OCI-LY3 (cell line): ENCODE measurements around the gene FAM168B.

Source experiments
- H2AFZ ChIP-seq: fragments of 200-600, 300-600 bp; shearing (Covaris generic); 2 replicates; pipeline ENCODE4 v1.6.0; 2014; ENCODE audit warnings: antibody characterized with exemption, low read depth, low read length
- H3K27ac ChIP-seq: fragments of 200-600, 300-600 bp; sonication (generic); 2 replicates; pipeline ENCODE4 v1.5.1; 2014; ENCODE audit warnings: mild to moderate bottlenecking, low read length, moderate library complexity, mixed read lengths
- H3K27me3 ChIP-seq: fragments of 200-600, 300-600 bp; sonication (generic); 2 replicates; pipeline ENCODE4 v1.6.1; 2014; ENCODE audit warnings: low read depth, low read length, mixed read lengths
- H3K36me3 ChIP-seq: fragments of 200-600, 300-600 bp; sonication (generic); replicated peaks from 2 replicates; pipeline ENCODE3; 2014; ENCODE audit warnings: low read depth, low read length, mixed read lengths
- H3K4me1 ChIP-seq: fragments of 300-600, 200-600 bp; sonication (generic); 2 replicates; pipeline ENCODE4 v1.6.1; 2014; ENCODE audit warnings: low read length, mixed read lengths
- H3K4me2 ChIP-seq: fragments of 200-600, 300-600 bp; sonication (generic); 2 replicates; pipeline ENCODE4 v1.6.1; 2014; ENCODE audit warnings: low read length, mixed read lengths
- H3K4me3 ChIP-seq: fragments of 300-600, 200-600 bp; sonication (generic); 2 replicates; pipeline ENCODE4 v1.5.1; 2014; ENCODE audit warnings: antibody characterized with exemption, mild to moderate bottlenecking, low read length, moderate library complexity
- H3K79me2 ChIP-seq: fragments of 300-600, 200-600 bp; shearing (Covaris generic); 2 replicates; pipeline ENCODE4 v1.6.1; 2014; ENCODE audit warnings: mild to moderate bottlenecking, low read length, mixed read lengths
- H3K9ac ChIP-seq: fragments of 300-600, 200-600 bp; shearing (Covaris generic); 2 replicates; pipeline ENCODE4 v1.6.0; 2014; ENCODE audit warnings: mild to moderate bottlenecking, low read length, moderate library complexity
- H3K9me3 ChIP-seq: fragments of 200-600, 300-600 bp; shearing (Covaris generic); 2 replicates; pipeline ENCODE4 v1.6.1; 2014; ENCODE audit warnings: low read length, mixed read lengths; ENCODE audit not compliant: insufficient read depth
- H4K20me1 ChIP-seq: fragments of 200-600, 300-600 bp; sonication (generic); 2 replicates; pipeline ENCODE4 v1.6.1; 2016; ENCODE audit warnings: low read length, mixed read lengths; ENCODE audit not compliant: insufficient read depth
- EZH2phosphoT487 ChIP-seq: fragments of 200-600 bp; shearing (Covaris generic); IDR thresholded peaks from 2 replicates; pipeline ENCODE4 v1.6.1; 2018; ENCODE audit warnings: antibody characterized with exemption, mixed run types, low read depth
- TF ChIP-seq, protein P1 (sequence below): fragments of 200-600, 300-600 bp; sonication (generic); IDR thresholded peaks from 2 replicates; pipeline ENCODE4 v1.5.1; 2014; ENCODE audit warnings: antibody characterized with exemption, low read length, low read depth

The FAM168B gene

DNA sequence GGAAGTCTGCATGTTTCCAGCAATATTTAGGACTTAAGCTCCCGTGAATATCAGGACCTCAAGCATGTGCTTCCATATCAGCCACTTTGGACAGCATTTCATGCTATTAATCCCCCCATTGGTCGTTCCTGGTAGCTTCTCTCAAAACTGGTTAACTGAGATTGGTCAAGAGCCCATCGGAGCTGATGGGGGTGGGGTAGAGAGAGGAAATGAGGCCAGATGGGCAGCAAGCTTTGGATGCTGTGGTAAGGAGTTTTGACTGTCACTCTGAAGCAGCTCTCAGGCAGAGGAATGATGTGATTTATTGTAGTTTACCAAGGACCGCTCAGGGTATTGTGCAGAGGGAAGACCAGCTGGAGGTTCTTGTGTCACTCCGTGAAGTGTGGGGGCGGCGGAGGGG is 81.8 kb downstream of the FAM168B start:
- H3K4me1 ChIP-seq, result no peaks in the 10 kb centered on the region
- H3K36me3 ChIP-seq, result no peaks in the 10 kb centered on the region
- H3K9me3 ChIP-seq, result no peaks in the 10 kb centered on the region
- no peak overlapping the region for H3K4me3 ChIP-seq
- H2AFZ ChIP-seq, result no peak overlapping the region
- no peaks in the 10 kb centered on the region for H4K20me1 ChIP-seq
- H3K27ac ChIP-seq, result no peak overlapping the region
- H3K4me2 ChIP-seq, result no peak overlapping the region
- peaks cover 33% of the 10 kb centered on the region for H3K27me3 ChIP-seq
- no peaks in the 10 kb centered on the region for H3K79me2 ChIP-seq
- no peak overlapping the region for H3K9ac ChIP-seq
- TF ChIP-seq, protein P1, sequence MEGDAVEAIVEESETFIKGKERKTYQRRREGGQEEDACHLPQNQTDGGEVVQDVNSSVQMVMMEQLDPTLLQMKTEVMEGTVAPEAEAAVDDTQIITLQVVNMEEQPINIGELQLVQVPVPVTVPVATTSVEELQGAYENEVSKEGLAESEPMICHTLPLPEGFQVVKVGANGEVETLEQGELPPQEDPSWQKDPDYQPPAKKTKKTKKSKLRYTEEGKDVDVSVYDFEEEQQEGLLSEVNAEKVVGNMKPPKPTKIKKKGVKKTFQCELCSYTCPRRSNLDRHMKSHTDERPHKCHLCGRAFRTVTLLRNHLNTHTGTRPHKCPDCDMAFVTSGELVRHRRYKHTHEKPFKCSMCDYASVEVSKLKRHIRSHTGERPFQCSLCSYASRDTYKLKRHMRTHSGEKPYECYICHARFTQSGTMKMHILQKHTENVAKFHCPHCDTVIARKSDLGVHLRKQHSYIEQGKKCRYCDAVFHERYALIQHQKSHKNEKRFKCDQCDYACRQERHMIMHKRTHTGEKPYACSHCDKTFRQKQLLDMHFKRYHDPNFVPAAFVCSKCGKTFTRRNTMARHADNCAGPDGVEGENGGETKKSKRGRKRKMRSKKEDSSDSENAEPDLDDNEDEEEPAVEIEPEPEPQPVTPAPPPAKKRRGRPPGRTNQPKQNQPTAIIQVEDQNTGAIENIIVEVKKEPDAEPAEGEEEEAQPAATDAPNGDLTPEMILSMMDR, result no peak
- TF ChIP-seq EZH2phosphoT487, result no peak

DNA sequence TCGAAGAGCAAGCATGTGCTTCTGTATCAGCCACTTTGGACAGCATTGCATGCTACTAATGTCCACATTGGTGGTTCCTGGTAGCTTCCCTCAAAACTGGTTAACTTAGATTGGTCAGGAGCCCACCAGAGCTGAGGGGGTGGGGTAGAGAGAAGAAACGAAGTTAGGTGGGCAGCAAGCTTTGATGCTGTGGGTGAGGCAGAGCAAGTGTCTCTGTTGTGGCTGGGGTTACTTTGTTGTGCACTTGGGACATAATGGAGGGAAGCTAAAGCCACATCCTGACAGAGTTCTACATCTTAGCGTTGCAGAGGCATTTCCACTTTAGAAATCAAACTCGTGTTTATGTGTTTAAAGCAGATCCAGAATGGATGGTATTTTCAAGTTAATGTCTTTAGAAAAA is 82.7 kb downstream of the FAM168B start:
- H3K4me1 ChIP-seq, result no peaks in the 10 kb centered on the region
- no peaks in the 10 kb centered on the region for H3K9me3 ChIP-seq
- no peaks in the 10 kb centered on the region for H4K20me1 ChIP-seq
- peaks cover 33% of the 10 kb centered on the region for H3K27me3 ChIP-seq
- no peak overlapping the region for H3K9ac ChIP-seq
- TF ChIP-seq, protein P1, result no peak
- no peak for TF ChIP-seq EZH2phosphoT487
- H2AFZ ChIP-seq, result no peak overlapping the region
- no peaks in the 10 kb centered on the region for H3K79me2 ChIP-seq
- H3K36me3 ChIP-seq, result no peaks in the 10 kb centered on the region
- no peak overlapping the region for H3K4me2 ChIP-seq
- no peak overlapping the region for H3K27ac ChIP-seq
- no peak overlapping the region for H3K4me3 ChIP-seq

DNA sequence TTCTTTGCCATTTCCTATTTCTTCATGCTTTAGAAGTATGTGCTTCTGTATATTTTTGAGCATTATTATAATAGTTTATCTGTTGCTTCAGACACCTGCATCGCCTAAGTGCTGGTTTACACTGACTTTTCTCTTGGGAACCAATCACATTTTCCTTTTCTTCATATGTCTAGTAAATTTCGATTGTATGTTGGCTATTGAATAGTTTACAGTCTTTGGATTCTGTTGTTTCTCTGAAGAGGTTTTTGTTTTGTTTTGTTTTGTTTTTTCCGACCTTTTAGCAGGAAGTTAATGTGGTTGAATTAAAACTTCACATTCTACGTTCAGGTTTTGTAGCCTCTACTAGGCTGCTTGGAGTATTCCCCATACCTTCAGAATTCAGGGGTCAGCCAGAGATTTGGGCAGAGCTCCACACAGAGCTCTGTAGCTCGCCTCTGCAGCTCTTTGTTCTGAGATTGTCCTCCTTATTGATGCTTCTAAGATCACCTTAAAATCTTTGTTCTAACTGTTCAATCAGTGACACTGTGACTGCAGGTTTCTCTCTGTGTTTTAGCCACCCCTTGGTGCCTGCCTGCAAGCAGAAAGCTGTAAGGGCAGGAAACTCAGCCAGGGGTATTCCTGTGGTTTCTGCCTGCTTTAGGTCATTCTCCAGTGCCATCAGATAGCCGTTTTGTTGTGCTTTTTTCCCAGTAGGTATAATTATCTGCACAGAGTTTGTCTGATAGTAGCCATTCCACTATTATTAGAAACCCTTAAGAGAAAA is 83.4 kb downstream of the FAM168B start:
- no peaks in the 10 kb centered on the region for H4K20me1 ChIP-seq
- no peaks in the 10 kb centered on the region for H3K79me2 ChIP-seq
- H3K4me1 ChIP-seq, result no peaks in the 10 kb centered on the region
- H2AFZ ChIP-seq, result no peak overlapping the region
- peaks cover 33% of the 10 kb centered on the region for H3K27me3 ChIP-seq
- H3K4me3 ChIP-seq, result no peak overlapping the region
- no peak overlapping the region for H3K4me2 ChIP-seq
- H3K9me3 ChIP-seq, result no peaks in the 10 kb centered on the region
- TF ChIP-seq EZH2phosphoT487, result no peak
- TF ChIP-seq, protein P1, result no peak
- H3K9ac ChIP-seq, result no peak overlapping the region
- no peak overlapping the region for H3K27ac ChIP-seq
- H3K36me3 ChIP-seq, result no peaks in the 10 kb centered on the region

DNA sequence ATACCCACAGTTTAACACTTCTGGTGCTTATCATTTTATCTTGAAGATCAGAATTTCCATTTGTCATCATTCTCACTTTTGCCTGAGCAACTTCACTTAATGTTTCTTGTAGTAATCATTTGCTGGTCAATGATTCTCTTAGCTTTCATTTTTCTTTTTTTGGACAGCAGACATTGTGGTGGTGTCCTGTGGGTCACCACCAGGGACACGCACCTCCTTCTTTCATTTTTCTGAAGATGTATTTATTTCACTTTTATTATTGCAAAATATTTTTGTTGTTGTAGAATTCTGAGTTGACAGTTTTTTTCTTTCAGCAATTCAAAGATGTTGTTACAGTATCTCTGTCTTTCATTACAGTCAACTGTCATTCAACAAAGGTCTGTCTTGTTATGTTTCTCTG is 84.3 kb downstream of the FAM168B start:
- no peaks in the 10 kb centered on the region for H3K9me3 ChIP-seq
- no peak for TF ChIP-seq EZH2phosphoT487
- TF ChIP-seq, protein P1, result no peak
- H3K4me2 ChIP-seq, result no peak overlapping the region
- H4K20me1 ChIP-seq, result no peaks in the 10 kb centered on the region
- no peaks in the 10 kb centered on the region for H3K4me1 ChIP-seq
- H2AFZ ChIP-seq, result no peak overlapping the region
- no peak overlapping the region for H3K27ac ChIP-seq
- H3K4me3 ChIP-seq, result no peak overlapping the region
- H3K36me3 ChIP-seq, result no peaks in the 10 kb centered on the region
- peaks cover 33% of the 10 kb centered on the region for H3K27me3 ChIP-seq
- no peaks in the 10 kb centered on the region for H3K79me2 ChIP-seq
- H3K9ac ChIP-seq, result no peak overlapping the region
